OCI-LY3 (cell line): ENCODE results near the gene SPATS1.

Experiments
- CTCF ChIP-seq: fragments of 200-600, 300-600 bp; sonication (generic); IDR thresholded peaks from 2 replicates; pipeline ENCODE4 v1.5.1; 2014; ENCODE audit warnings: antibody characterized with exemption, low read length, low read depth
- EZH2phosphoT487 ChIP-seq: fragments of 200-600 bp; shearing (Covaris generic); IDR thresholded peaks from 2 replicates; pipeline ENCODE4 v1.6.1; 2018; ENCODE audit warnings: antibody characterized with exemption, mixed run types, low read depth

- no peak for TF ChIP-seq CTCF
- TF ChIP-seq EZH2phosphoT487 = no peak
These were observed 21.2 kb upstream of the SPATS1 start for GRCh38 chr6:44321210-44321609.
